NOMO-1 treated with DMSO at 0.1 percent for 48 hours (cell line): ENCODE measurements around the gene DCP1A.
"Not testable (repeated sequence)": the region's sequence is repeated elsewhere in the genome, so short reads cannot be mapped to it uniquely, and the experiment has no call there.

Experiments
- DNase-seq: peaks from one replicate; lab custom pipeline; 2025; ENCODE audit not compliant: unreplicated experiment; lab: John Stamatoyannopoulos, UW

The DCP1A gene

GRCh38 chr3:53347261-53348064 lies at the start of gene DCP1A:
TSS of gene DCP1A (minus strand) at chr3:53347543. CDS start at chr3:53347517, 26 bp downstream.
- DNase-seq = peak; percentile 94

GRCh38 chr3:53384465-53385423 lies 37.4 kb upstream of the DCP1A start:
- no peak for DNase-seq

GRCh38 chr3:53382106-53382505 lies 34.8 kb upstream of the DCP1A start:
- DNase-seq = no peak

GRCh38 chr3:53380306-53380705 lies 33.0 kb upstream of the DCP1A start:
- DNase-seq = no peak

- no peak for DNase-seq
Measured at GRCh38 chr3:53379898-53380297, 32.6 kb upstream of the DCP1A start.

GRCh38 chr3:53377794-53378193 lies 30.5 kb upstream of the DCP1A start:
- no peak for DNase-seq

GRCh38 chr3:53376679-53377078 lies 29.3 kb upstream of the DCP1A start:
- no peak for DNase-seq

GRCh38 chr3:53375019-53375418 lies 27.7 kb upstream of the DCP1A start:
- peak; percentile 40 for DNase-seq

- not testable (repeated sequence) for DNase-seq
Measured at GRCh38 chr3:53370719-53371118, 23.4 kb upstream of the DCP1A start.

GRCh38 chr3:53361852-53362251 lies 14.5 kb upstream of the DCP1A start:
- peak; percentile 62 for DNase-seq

- peak; percentile 39 for DNase-seq
Measured at GRCh38 chr3:53357458-53357857, 10.1 kb upstream of the DCP1A start.

GRCh38 chr3:53354945-53355498 lies 7.7 kb upstream of the DCP1A start:
- peak; percentile 74 for DNase-seq

GRCh38 chr3:53353202-53353601 lies 5.9 kb upstream of the DCP1A start:
- DNase-seq = no peak

GRCh38 chr3:53350652-53351051 lies 3.3 kb upstream of the DCP1A start:
- peak; percentile 82 for DNase-seq

- DNase-seq = not testable (repeated sequence)
Measured at GRCh38 chr3:53348118-53348517, 775 bp upstream of the DCP1A start.

GRCh38 chr3:53346922-53347260 lies 452 bp downstream of the DCP1A start:
- no peak for DNase-seq

GRCh38 chr3:53346514-53346913 lies 829 bp downstream of the DCP1A start:
- no peak for DNase-seq

GRCh38 chr3:53342353-53342752 lies 5.0 kb downstream of the DCP1A start:
- no peak for DNase-seq

- no peak for DNase-seq
Measured at GRCh38 chr3:53337167-53337940, 10.0 kb downstream of the DCP1A start.

- no peak for DNase-seq
Measured at GRCh38 chr3:53334742-53335141, 12.6 kb downstream of the DCP1A start.

GRCh38 chr3:53331871-53332270 lies 15.5 kb downstream of the DCP1A start:
- no peak for DNase-seq
